ENCODE data around the gene KDM4C. TPM values are rescaled to one million over a fixed set of nuclear protein-coding genes. Genes with fewer than 3 reads are reported as not detected.

The KDM4C gene
- total and polyA plus RNA-seq, 2 of the 8 experiments (the other 6 are each of a cell fraction or from before 2014, with no cell fraction given): 13.0 to 26.1 TPM

DNA sequence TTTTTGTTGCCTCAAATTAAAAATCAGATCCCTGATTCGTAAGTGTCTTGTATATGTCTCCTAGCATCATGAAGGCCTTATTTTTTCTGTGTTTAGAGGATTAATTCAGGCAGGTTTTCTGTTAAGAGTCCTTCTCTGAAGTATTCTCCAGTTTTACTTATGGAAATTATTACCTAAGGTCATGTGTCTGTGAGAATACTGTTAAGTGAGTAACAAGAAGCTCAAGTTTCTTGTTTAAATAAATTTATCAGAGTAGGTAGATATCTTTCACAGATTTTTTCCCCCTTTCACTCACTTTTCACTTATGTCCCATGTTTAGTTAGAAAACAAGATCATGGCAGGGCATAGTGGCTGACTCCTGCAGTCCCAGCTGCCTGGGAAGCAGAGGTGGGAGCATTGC, 233.6 kb downstream of the KDM4C start:
- Histone ChIP-seq H3K18ac (ENCODE audit: extremely low read depth, low read length) (no peak overlapping the region), H3K79me2 (ENCODE audit: control insufficient read depth in 1 of 2, insufficient read depth in 2 of 2, low read length in 2 of 2) (no peaks in the 10 kb centered on the region), H2BK20ac (ENCODE audit: low read length) (no peak overlapping the region), H3K14ac (ENCODE audit: insufficient read length) (no peak overlapping the region), H2BK15ac (ENCODE audit: low read length) (no peak overlapping the region), H2BK5ac (ENCODE audit: low read depth, low read length) (no peak overlapping the region), H3K4me3 (ENCODE audit: extremely low read depth in 1 of 4, insufficient read depth in 2 of 4, low read depth in 3 of 4, low read length in 4 of 4) (no peak overlapping the region), H3K36me3 (ENCODE audit: control insufficient read depth in 2 of 4, insufficient read depth in 4 of 4, low read length in 3 of 4) (peaks cover 0 to 8% (median 7%) of the 10 kb centered on the region in 4 experiments; a peak in 4 of 8 replicates), H3K27me3 (replicated peaks in 1 of 4; ENCODE audit: control insufficient read depth in 3 of 4, extremely low read depth in 1 of 4, insufficient read depth in 3 of 4, low read length in 3 of 4) (no peaks in the 10 kb centered on the region), H3K4me2 (ENCODE audit: insufficient read depth in 1 of 2, low read depth in 2 of 2, low read length in 2 of 2) (no peak overlapping the region), H2BK12ac (ENCODE audit: low read depth, low read length) (no peak overlapping the region), H3K23ac (ENCODE audit: insufficient read length) (no peak overlapping the region), H4K5ac (ENCODE audit: insufficient read length, low read depth, low read length) (no peak overlapping the region), H4K91ac (replicated peaks; ENCODE audit: insufficient read length, low read length) (no peak overlapping the region), H3K9ac (replicated peaks in 1 of 4; ENCODE audit: extremely low read depth in 1 of 4, low read depth in 3 of 4, low read length in 3 of 4) (no peak overlapping the region), H3K27ac (ENCODE audit: low read depth, low read length) (no peak overlapping the region), H3K4ac (replicated peaks; ENCODE audit: insufficient read length, low read depth, low read length) (no peak overlapping the region), H3K79me1 (ENCODE audit: low read depth, low read length) (no peaks in the 10 kb centered on the region), H2AFZ (ENCODE audit: low read length) (no peak overlapping the region), H3K56ac (replicated peaks; ENCODE audit: insufficient read length, low read depth, low read length) (no peak overlapping the region), H3K23me2 (ENCODE audit: low read depth, low read length) (peaks cover 2% of the 10 kb centered on the region; the same call in 1 of the 2 replicates), H4K20me1 (replicated peaks in 1 of 2; ENCODE audit: control insufficient read depth in 1 of 2, insufficient read depth in 2 of 2, low read length in 2 of 2) (peaks cover 0 to 2% of the 10 kb centered on the region in 2 experiments), H4K8ac (ENCODE audit: extremely low read depth, insufficient read depth, low read length) (no peak overlapping the region), H2BK120ac (replicated peaks; ENCODE audit: low read depth, low read length) (no peak overlapping the region), H3K9me3 (ENCODE audit: insufficient read depth in 2 of 2, low read depth in 1 of 2, low read length in 1 of 2) (no peaks in the 10 kb centered on the region), H3K4me1 (replicated peaks in 1 of 4; ENCODE audit: control insufficient read depth in 3 of 4, insufficient read depth in 4 of 4, low read length in 3 of 4) (no peaks in the 10 kb centered on the region), H2AK5ac (ENCODE audit: low read depth, low read length) (no peak overlapping the region)
- DNase-seq (ENCODE audit: low read depth in 1 of 2, low spot score in 2 of 2) (no peak), FAIRE-seq (no peak)
- no peak for TF ChIP-seq SP4 (IDR thresholded peaks at IDR 0.05; ENCODE audit: low read length)
- TF ChIP-seq POU5F1 (IDR thresholded peaks at IDR 0.05; ENCODE audit: low read depth, low read length): no peak
- TF ChIP-seq CEBPB (IDR thresholded peaks at IDR 0.05; ENCODE audit: low read depth, low read length): no peak
- no peak for TF ChIP-seq HDAC6 (IDR thresholded peaks at IDR 0.05; ENCODE audit: low read depth, low read length)
- no peak for TF ChIP-seq KDM4A (IDR thresholded peaks at IDR 0.05; ENCODE audit: low read depth, low read length, severe bottlenecking)
- no peak for TF ChIP-seq EZH2 (IDR thresholded peaks at IDR 0.05; ENCODE audit: low read depth, low read length, severe bottlenecking)
- TF ChIP-seq SRF (IDR thresholded peaks at IDR 0.05; ENCODE audit: low read depth, low read length): no peak
- POLR2A ChIA-PET (ENCODE audit: partially characterized antibody): no interaction called here
- WGBS, 2 experiments (ENCODE audit: extremely low coverage in 1 of 2, insufficient coverage in 1 of 2, insufficient read length in 1 of 2, insufficient replicate concordance in 2 of 2, low coverage in 1 of 2, low lambda C conversion rate in 2 of 2, missing lambda C conversion rate in 1 of 2): 96% methylated on average over 1 of the region's 1 CpG; no CpG with 5 or more reads in 1 of the 2 experiments
- CTCF ChIA-PET (ENCODE audit: partially characterized antibody): interaction anchor here (1.2 kb wide), 1 partner anchor 202 kb away, joined by 3 read pairs; no protein-coding TSS in a partner anchor

All from H1 (cell line).